Endothelial cell of umbilical vein (primary cell): ENCODE measurements around the gene NLRP3. TPM values are rescaled to one million over a fixed set of nuclear protein-coding genes. Genes with fewer than 3 reads are reported as not detected.

Source experiments
- BruUV-seq: library from RNA; stranded (reverse); fragments of 400-500 nt; replicated peaks from 2 replicates; lab custom pipeline; 2021; lab: Mats Ljungman, UMichigan
- CTCF ChIA-PET: fragments of 300-600, 350-600 bp; sonication (Branson Sonifier 250); formaldehyde crosslinking; loops from one replicate; lab custom pipeline; 2021; ENCODE audit warnings: antibody characterized with exemption, inconsistent platforms; lab: Charles Lee
- POLR2A ChIA-PET: fragments of 300-600, 350-600 bp; sonication (Branson Sonifier 250); formaldehyde crosslinking; loops from one replicate; lab custom pipeline; 2021; ENCODE audit warnings: antibody characterized with exemption, inconsistent platforms; lab: Charles Lee
- DNase-seq: peaks from one replicate; pipeline ENCODE4 v3.0.0-alpha.2; 2011; ENCODE audit warnings: low read depth, low spot score
- FAIRE-seq: peaks from 2 replicates; lab custom pipeline; 2011; peaks lifted over from hg19 to GRCh38; lab: Jason Lieb, UNC
- H2AFZ ChIP-seq: 2 replicates; pipeline ENCODE4 v1.6.0; 2012; ENCODE audit warnings: low read depth, low read length, control low read depth, inconsistent platforms
- H3K27ac ChIP-seq: 2 replicates; pipeline ENCODE4 v1.5.1; 2011; ENCODE audit warnings: low read depth, mild to moderate bottlenecking, control low read depth, low read length, moderate library complexity; ENCODE audit not compliant: insufficient read depth
- H3K27me3 ChIP-seq, 2 experiments: 2 replicates each; pipeline versions ENCODE4 v1.6.0 to v1.6.1; 2011; ENCODE audit warnings: low read length in 2 of 2, mixed read lengths in 1 of 2; ENCODE audit not compliant: control insufficient read depth in 2 of 2, insufficient read depth in 2 of 2
- H3K36me3 ChIP-seq, 2 experiments: 2 replicates in 1 of 2; 3 replicates in 1 of 2; pipeline ENCODE4 v1.5.1; 2011; ENCODE audit warnings: low read length in 2 of 2, mild to moderate bottlenecking in 1 of 2, moderate library complexity in 1 of 2; ENCODE audit not compliant: control insufficient read depth in 2 of 2, insufficient read depth in 2 of 2; ENCODE audit errors: extremely low read depth in 1 of 2
- H3K4me1 ChIP-seq: 3 replicates; pipeline ENCODE4 v1.5.1; 2011; ENCODE audit warnings: mild to moderate bottlenecking, low read length; ENCODE audit not compliant: control insufficient read depth, insufficient read depth; ENCODE audit errors: extremely low read depth
- H3K4me2 ChIP-seq: 2 replicates; pipeline ENCODE4 v1.6.1; 2011; ENCODE audit warnings: low read length, control low read depth, mixed read lengths; ENCODE audit not compliant: insufficient read depth
- H3K4me3 ChIP-seq, 3 experiments: fragments of 200-600 bp in 1 of 3; sonication (generic), shearing (Covaris generic) in 1 of 3; replicated peaks in 1 of 3; 2 replicates each; pipeline ENCODE4 v1.5.1; 2011 to 2016; ENCODE audit warnings: control low read depth in 3 of 3, low read length in 3 of 3, mild to moderate bottlenecking in 2 of 3, inconsistent platforms in 1 of 3, low read depth in 1 of 3, moderate library complexity in 1 of 3; ENCODE audit not compliant: insufficient read depth in 1 of 3
- H3K79me2 ChIP-seq: 2 replicates; pipeline ENCODE4 v1.6.0; 2012; ENCODE audit warnings: low read length, inconsistent platforms; ENCODE audit not compliant: control insufficient read depth, insufficient read depth
- H3K9ac ChIP-seq: replicated peaks from 2 replicates; pipeline ENCODE3; 2011; ENCODE audit warnings: low read length, control low read depth; ENCODE audit not compliant: insufficient read depth; ENCODE audit errors: extremely low read depth
- H3K9me1 ChIP-seq: replicated peaks from 3 replicates; pipeline ENCODE4 v1.6.0; 2011; ENCODE audit warnings: mild to moderate bottlenecking, low read length; ENCODE audit not compliant: control insufficient read depth, insufficient read depth; ENCODE audit errors: extremely low read depth
- H3K9me3 ChIP-seq: replicated peaks from 2 replicates; pipeline ENCODE4 v1.5.1; 2012; ENCODE audit warnings: low read length, inconsistent platforms; ENCODE audit not compliant: control insufficient read depth, insufficient read depth
- H4K20me1 ChIP-seq: replicated peaks from 2 replicates; pipeline ENCODE3; 2011; ENCODE audit warnings: mild to moderate bottlenecking, low read length; ENCODE audit not compliant: control insufficient read depth, insufficient read depth; ENCODE audit errors: extremely low read depth
- FOS ChIP-seq: IDR thresholded peaks from 2 replicates; pipeline ENCODE4 v1.6.1; 2011; ENCODE audit warnings: mild to moderate bottlenecking, low read length, moderate library complexity, borderline replicate concordance; ENCODE audit not compliant: insufficient read depth
- JUN ChIP-seq: IDR thresholded peaks from 2 replicates; pipeline ENCODE4 v1.6.1; 2011; ENCODE audit warnings: borderline replicate concordance, low read depth; ENCODE audit not compliant: insufficient read length, insufficient read depth
- POLR2A ChIP-seq: IDR thresholded peaks from 2 replicates; pipeline ENCODE4 v1.6.1; 2012; ENCODE audit warnings: low read depth, mild to moderate bottlenecking, control low read depth, low read length
- POLR2AphosphoS5 ChIP-seq: IDR thresholded peaks from 2 replicates; pipeline ENCODE4 v1.6.1; 2012; ENCODE audit warnings: low read depth, mild to moderate bottlenecking, control low read depth, low read length, moderate library complexity; ENCODE audit not compliant: insufficient read depth
- dilution Hi-C: fragments of 300-500 bp; cut with MboI; formaldehyde crosslinking; loops from one replicate; pipeline ENCODE4 v1.15.0; 2019; ENCODE audit warnings: low sequenced_read_pairs; ENCODE audit not compliant: extremely low pct_ligation_motif_present
- intact Hi-C: fragments of 100-400 bp; cut with micrococcal nuclease; formaldehyde crosslinking; loops from one replicate; pipeline ENCODE4 v1.10.0; 2022
- polyA plus RNA-seq, 4 experiments: library from polyadenylated mRNA; depleted of rRNA in 3 of 4; stranded (reverse) in 3 of 4; unstranded in 1 of 4; fragments of >200 nt; gene quantifications; 2 replicates each; pipeline versions ENCODE4 v1.2.1 to v1.2.3, GENCODE V29; 2011 to 2012; ENCODE audit warnings: missing spikeins in 1 of 4
- total RNA-seq: library from RNA; stranded (reverse); gene quantifications from 2 replicates; pipeline ENCODE4 v1.2.3, GENCODE V29; 2021
- TF ChIP-seq, protein P1 (sequence below), 2 donors: IDR thresholded peaks; 1 replicate in 1 of 2; 2 replicates in 1 of 2; pipeline ENCODE4 v1.5.1; 2011; ENCODE audit warnings: low read length in 2 of 2, mild to moderate bottlenecking in 2 of 2, moderate library complexity in 2 of 2, control low read depth in 1 of 2, inconsistent platforms in 1 of 2, low read depth in 1 of 2; ENCODE audit not compliant: insufficient read depth in 1 of 2; ENCODE audit errors: extremely low read depth in 1 of 2
- TF ChIP-seq, protein P2 (sequence below): IDR thresholded peaks from 2 replicates; pipeline ENCODE4 v1.6.1; 2011; ENCODE audit not compliant: insufficient read depth, insufficient read length

NLRP3 gene
- total and polyA plus RNA-seq, 2 donors (not counting 3 experiments of a cell fraction or from before 2014, with no cell fraction given), result 0.24 to 0.29 TPM

DNA sequence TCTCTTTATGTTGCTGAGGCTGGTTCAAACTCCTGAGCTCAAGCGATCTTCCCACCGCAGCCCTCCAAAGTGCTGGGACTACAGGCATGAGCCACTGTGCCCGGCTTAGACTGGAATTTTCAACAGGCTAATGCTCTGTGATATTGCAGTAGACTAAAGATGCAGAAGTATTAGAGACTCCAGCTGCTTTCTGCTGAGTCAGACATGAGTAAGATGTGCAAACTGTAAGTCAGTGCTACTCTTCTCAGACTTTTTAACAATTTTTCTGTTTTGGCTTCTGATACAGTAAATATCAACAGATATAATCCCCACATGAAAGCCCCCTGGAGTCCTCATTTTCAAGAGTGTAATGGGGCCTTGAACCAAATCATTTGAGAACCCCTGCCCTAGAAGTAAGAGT lies 29.3 kb upstream of the NLRP3 start:
- Histone ChIP-seq H3K27me3 (no peaks in the 10 kb centered on the region), H3K27ac (no peak overlapping the region), H3K4me1 (no peaks in the 10 kb centered on the region), H3K9me1 (no peaks in the 10 kb centered on the region), H3K79me2 (no peaks in the 10 kb centered on the region), H3K9ac (no peak overlapping the region), H4K20me1 (no peaks in the 10 kb centered on the region), H3K9me3 (no peaks in the 10 kb centered on the region), H3K4me3 (no peak overlapping the region), H3K4me2 (no peak overlapping the region), H3K36me3 (no peaks in the 10 kb centered on the region), H2AFZ (no peak overlapping the region)
- CTCF ChIA-PET, result no interaction called here
- intact Hi-C loops (no loop called here), dilution Hi-C loops (no loop called here)
- POLR2A ChIA-PET, result no interaction called here
- BruUV-seq, result no TSS peak
- DNase-seq, result no peak
- FAIRE-seq, result no peak
- TF ChIP-seq POLR2AphosphoS5, result no peak
- TF ChIP-seq JUN, result no peak
- no peak for TF ChIP-seq POLR2A
- TF ChIP-seq, protein P1, sequence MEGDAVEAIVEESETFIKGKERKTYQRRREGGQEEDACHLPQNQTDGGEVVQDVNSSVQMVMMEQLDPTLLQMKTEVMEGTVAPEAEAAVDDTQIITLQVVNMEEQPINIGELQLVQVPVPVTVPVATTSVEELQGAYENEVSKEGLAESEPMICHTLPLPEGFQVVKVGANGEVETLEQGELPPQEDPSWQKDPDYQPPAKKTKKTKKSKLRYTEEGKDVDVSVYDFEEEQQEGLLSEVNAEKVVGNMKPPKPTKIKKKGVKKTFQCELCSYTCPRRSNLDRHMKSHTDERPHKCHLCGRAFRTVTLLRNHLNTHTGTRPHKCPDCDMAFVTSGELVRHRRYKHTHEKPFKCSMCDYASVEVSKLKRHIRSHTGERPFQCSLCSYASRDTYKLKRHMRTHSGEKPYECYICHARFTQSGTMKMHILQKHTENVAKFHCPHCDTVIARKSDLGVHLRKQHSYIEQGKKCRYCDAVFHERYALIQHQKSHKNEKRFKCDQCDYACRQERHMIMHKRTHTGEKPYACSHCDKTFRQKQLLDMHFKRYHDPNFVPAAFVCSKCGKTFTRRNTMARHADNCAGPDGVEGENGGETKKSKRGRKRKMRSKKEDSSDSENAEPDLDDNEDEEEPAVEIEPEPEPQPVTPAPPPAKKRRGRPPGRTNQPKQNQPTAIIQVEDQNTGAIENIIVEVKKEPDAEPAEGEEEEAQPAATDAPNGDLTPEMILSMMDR (IDR thresholded peaks at IDR 0.05; ENCODE audit: extremely low read depth in 1 of 2, insufficient read depth in 1 of 2, low read depth in 1 of 2, low read length in 2 of 2), result no peak
- TF ChIP-seq FOS, result no peak

DNA sequence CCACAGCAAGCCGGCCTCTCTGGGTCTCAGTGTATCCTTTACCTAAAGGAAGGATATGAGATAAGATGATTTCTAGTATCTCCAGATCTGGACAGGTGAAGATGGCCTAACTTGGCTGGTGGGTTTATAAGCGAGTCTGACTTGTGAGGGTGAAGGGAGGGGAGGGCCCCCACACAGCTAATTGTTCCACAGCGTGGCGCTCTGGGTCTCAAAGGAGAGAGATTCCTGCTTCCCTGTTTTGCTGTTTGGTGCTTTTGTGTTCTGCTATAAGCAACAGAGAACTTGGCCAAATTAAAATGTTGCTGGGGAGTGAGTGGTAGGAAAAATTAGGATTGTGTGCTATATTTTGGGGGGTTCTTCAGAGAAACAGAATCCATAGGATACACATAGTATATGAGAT lies 28.9 kb upstream of the NLRP3 start:
- CTCF ChIA-PET, result no interaction called here
- BruUV-seq, result no TSS peak
- Histone ChIP-seq H3K4me1 (no peaks in the 10 kb centered on the region), H3K79me2 (no peaks in the 10 kb centered on the region), H3K36me3 (no peaks in the 10 kb centered on the region), H4K20me1 (no peaks in the 10 kb centered on the region), H3K27me3 (no peaks in the 10 kb centered on the region), H3K9me1 (no peaks in the 10 kb centered on the region), H3K9ac (no peak overlapping the region), H3K4me2 (no peak overlapping the region), H3K27ac (no peak overlapping the region), H2AFZ (no peak overlapping the region), H3K9me3 (no peaks in the 10 kb centered on the region), H3K4me3 (no peak overlapping the region)
- DNase-seq, result no peak
- dilution Hi-C loops (no loop called here), intact Hi-C loops (no loop called here)
- no peak for FAIRE-seq
- POLR2A ChIA-PET, result no interaction called here
- TF ChIP-seq, protein P2, sequence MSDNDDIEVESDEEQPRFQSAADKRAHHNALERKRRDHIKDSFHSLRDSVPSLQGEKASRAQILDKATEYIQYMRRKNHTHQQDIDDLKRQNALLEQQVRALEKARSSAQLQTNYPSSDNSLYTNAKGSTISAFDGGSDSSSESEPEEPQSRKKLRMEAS, result no peak
- no peak for TF ChIP-seq POLR2AphosphoS5
- no peak for TF ChIP-seq POLR2A
